HEK293 (cell line): ENCODE data around the gene EMD.

Source experiments
- CTCF ChIA-PET: fragments of 350-600 bp; formaldehyde crosslinking; extraction: SDS; loops from one replicate; lab custom pipeline; 2021; ENCODE audit warnings: antibody characterized with exemption; lab: Yijun Ruan, JAX
- POLR2A ChIA-PET: fragments of 300-600 bp; formaldehyde crosslinking; extraction: SDS; loops from one replicate; lab custom pipeline; 2020; ENCODE audit warnings: antibody characterized with exemption, inconsistent platforms; lab: Yijun Ruan, JAX
- H3K27ac ChIP-seq: fragments of 200-500 bp; sonication (Bioruptor generic); 2 replicates; pipeline ENCODE4 v1.5.1; 2014; ENCODE audit warnings: low read depth, low read length, control low read depth, inconsistent platforms; ENCODE audit errors: extremely low read depth
- H3K36me3 ChIP-seq, 2 experiments: fragments of 200-500 bp in 1 of 2; sonication (Bioruptor generic) in 1 of 2; 1 replicate in 1 of 2; 2 replicates in 1 of 2; pipeline ENCODE4 v1.5.1; 2014 to 2017; ENCODE audit warnings: inconsistent platforms in 2 of 2, low read length in 2 of 2; ENCODE audit not compliant: control insufficient read depth in 2 of 2, insufficient read depth in 1 of 2
- H3K4me1 ChIP-seq: fragments of 200-500 bp; sonication (Bioruptor generic); 2 replicates; pipeline ENCODE4 v1.5.1; 2014; ENCODE audit warnings: mild to moderate bottlenecking, low read length, inconsistent platforms; ENCODE audit not compliant: control insufficient read depth, insufficient read depth
- H3K4me3 ChIP-seq: 2 replicates; pipeline ENCODE4 v1.5.1; 2011; ENCODE audit warnings: low read depth, mild to moderate bottlenecking, control low read depth, low read length, moderate library complexity
- H3K9me3 ChIP-seq: fragments of 200-500 bp; sonication (Bioruptor generic); 2 replicates; pipeline ENCODE4 v1.5.1; 2014; ENCODE audit warnings: low read depth, low read length, inconsistent platforms; ENCODE audit not compliant: control insufficient read depth, insufficient read depth
- GLIS2 ChIP-seq: fragments of 450-650 bp; formaldehyde crosslinking; IDR thresholded peaks from 2 replicates; pipeline ENCODE4 v1.5.1; 2016; ENCODE audit warnings: missing biosample characterization, missing genetic modification characterization
- KLF7 ChIP-seq: fragments of 450-650 bp; formaldehyde crosslinking; IDR thresholded peaks from 2 replicates; pipeline ENCODE4 v1.5.1; 2016; ENCODE audit warnings: missing biosample characterization, missing genetic modification characterization, borderline replicate concordance
- SP3 ChIP-seq: fragments of 450-650 bp; formaldehyde crosslinking; IDR thresholded peaks from 2 replicates; pipeline ENCODE4 v1.5.1; 2016; ENCODE audit warnings: missing biosample characterization, missing genetic modification characterization
- YY1 ChIP-seq: fragments of 450-650 bp; formaldehyde crosslinking; IDR thresholded peaks from 2 replicates; pipeline ENCODE4 v1.5.1; 2018; ENCODE audit warnings: missing biosample characterization, missing genetic modification characterization
- ZBTB8A ChIP-seq: fragments of 450-650 bp; formaldehyde crosslinking; IDR thresholded peaks from 2 replicates; pipeline ENCODE4 v1.5.1; 2016; ENCODE audit warnings: missing biosample characterization, missing genetic modification characterization
- ZNF175 ChIP-seq: fragments of 450-650 bp; formaldehyde crosslinking; IDR thresholded peaks from 2 replicates; pipeline ENCODE4 v1.5.1; 2016; ENCODE audit warnings: missing biosample characterization, missing genetic modification characterization
- ZNF658 ChIP-seq: fragments of 450-650 bp; formaldehyde crosslinking; IDR thresholded peaks from 2 replicates; pipeline ENCODE4; 2016; ENCODE audit warnings: missing biosample characterization, missing genetic modification characterization
- ZNF677 ChIP-seq: fragments of 450-650 bp; IDR thresholded peaks from 2 replicates; pipeline ENCODE4 v1.5.0; 2018; ENCODE audit warnings: missing biosample characterization, mild to moderate bottlenecking, missing genetic modification characterization, moderate library complexity
- TF ChIP-seq, protein P1 (sequence below): fragments of 450-650 bp; formaldehyde crosslinking; IDR thresholded peaks from 2 replicates; pipeline ENCODE4 v1.5.1; 2016; ENCODE audit warnings: missing biosample characterization, missing genetic modification characterization
- TF ChIP-seq, protein P2 (sequence below): fragments of 450-650 bp; formaldehyde crosslinking; IDR thresholded peaks from 2 replicates; pipeline ENCODE4 v1.5.1; 2016; ENCODE audit warnings: missing biosample characterization, missing genetic modification characterization
- TF ChIP-seq, protein P3 (sequence below): fragments of 450-650 bp; formaldehyde crosslinking; IDR thresholded peaks from 2 replicates; pipeline ENCODE4 v1.5.1; 2017; ENCODE audit warnings: missing biosample characterization, missing genetic modification characterization
- TF ChIP-seq, protein P4 (sequence below): fragments of 450-650 bp; formaldehyde crosslinking; IDR thresholded peaks from 2 replicates; pipeline ENCODE4 v1.5.1; 2016; ENCODE audit warnings: missing biosample characterization, missing genetic modification characterization
- TF ChIP-seq, protein P5 (sequence below): fragments of 450-650 bp; formaldehyde crosslinking; IDR thresholded peaks from 2 replicates; pipeline ENCODE4 v1.5.1; 2017; ENCODE audit warnings: missing biosample characterization, missing genetic modification characterization
- TF ChIP-seq, protein P6 (sequence below): fragments of 450-650 bp; formaldehyde crosslinking; IDR thresholded peaks from 2 replicates; pipeline ENCODE4 v1.5.1; 2016; ENCODE audit warnings: missing biosample characterization, missing genetic modification characterization
- TF ChIP-seq, protein P7 (sequence below): fragments of 450-650 bp; formaldehyde crosslinking; IDR thresholded peaks from 2 replicates; pipeline ENCODE4 v1.5.1; 2016; ENCODE audit warnings: missing biosample characterization, missing genetic modification characterization
- TF ChIP-seq, protein P8 (sequence below): fragments of 450-650 bp; formaldehyde crosslinking; IDR thresholded peaks from 2 replicates; pipeline ENCODE4 v1.5.1; 2016; ENCODE audit warnings: missing biosample characterization, missing genetic modification characterization

EMD gene

DNA sequence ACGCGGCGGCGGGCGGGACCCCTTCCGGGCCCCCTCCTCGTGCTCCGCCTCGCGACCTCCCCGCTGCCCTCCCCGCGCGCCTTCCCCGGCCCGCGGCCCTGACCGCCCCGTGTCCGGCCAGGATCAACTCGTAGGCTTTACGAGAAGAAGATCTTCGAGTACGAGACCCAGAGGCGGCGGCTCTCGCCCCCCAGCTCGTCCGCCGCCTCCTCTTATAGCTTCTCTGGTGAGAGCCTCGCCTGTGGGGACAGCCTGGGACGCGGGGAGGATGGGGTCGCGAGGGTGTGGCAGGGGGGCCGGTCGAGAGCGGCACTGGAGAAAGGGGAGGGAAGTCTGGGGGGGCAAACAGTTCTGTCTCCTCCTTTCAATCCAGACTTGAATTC, 465 bp downstream of the EMD start:
- CTCF ChIA-PET: no interaction called here

More for the DNA sequence above, 465 bp downstream of the EMD start:
- peak overlapping the region; percentile 73 for H3K4me3 ChIP-seq
- peaks cover 6% of the 10 kb centered on the region; the same call in 1 of the 2 replicates for H3K4me1 ChIP-seq
- peaks cover 0 to 22% of the 10 kb centered on the region in 2 experiments; a peak in 2 of 3 replicates for H3K36me3 ChIP-seq
- POLR2A ChIA-PET: interaction anchor here (0.8 to 2.7 kb wide), 5 partner anchors 10 to 148 kb away, joined by 5 to 48 read pairs (median 7); partner anchors contain the start of gene RPL10
- H3K9me3 ChIP-seq: no peaks in the 10 kb centered on the region
- TF ChIP-seq SP3 (tag by site-specific recombination) (peak; percentile 16; the same call in 1 of the 2 replicates), ZNF677 (tag by site-specific recombination) (0 out of 2 replicates have a peak, but pooled peaks have one; percentile 16), ZBTB8A (tag by site-specific recombination) (no peak), GLIS2 (tag by site-specific recombination) (peak; percentile 40; the same call in 1 of the 2 replicates), ZNF175 (tag by site-specific recombination) (no peak), KLF7 (tag by site-specific recombination) (no peak), ZNF658 (tag by site-specific recombination) (no peak), YY1 (tag by site-specific recombination) (no peak)
- TF ChIP-seq, protein P1, sequence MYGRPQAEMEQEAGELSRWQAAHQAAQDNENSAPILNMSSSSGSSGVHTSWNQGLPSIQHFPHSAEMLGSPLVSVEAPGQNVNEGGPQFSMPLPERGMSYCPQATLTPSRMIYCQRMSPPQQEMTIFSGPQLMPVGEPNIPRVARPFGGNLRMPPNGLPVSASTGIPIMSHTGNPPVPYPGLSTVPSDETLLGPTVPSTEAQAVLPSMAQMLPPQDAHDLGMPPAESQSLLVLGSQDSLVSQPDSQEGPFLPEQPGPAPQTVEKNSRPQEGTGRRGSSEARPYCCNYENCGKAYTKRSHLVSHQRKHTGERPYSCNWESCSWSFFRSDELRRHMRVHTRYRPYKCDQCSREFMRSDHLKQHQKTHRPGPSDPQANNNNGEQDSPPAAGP (tag by site-specific recombination): no peak
- TF ChIP-seq, protein P2, sequence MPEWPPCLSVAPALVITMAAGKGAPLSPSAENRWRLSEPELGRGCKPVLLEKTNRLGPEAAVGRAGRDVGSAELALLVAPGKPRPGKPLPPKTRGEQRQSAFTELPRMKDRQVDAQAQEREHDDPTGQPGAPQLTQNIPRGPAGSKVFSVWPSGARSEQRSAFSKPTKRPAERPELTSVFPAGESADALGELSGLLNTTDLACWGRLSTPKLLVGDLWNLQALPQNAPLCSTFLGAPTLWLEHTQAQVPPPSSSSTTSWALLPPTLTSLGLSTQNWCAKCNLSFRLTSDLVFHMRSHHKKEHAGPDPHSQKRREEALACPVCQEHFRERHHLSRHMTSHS (tag by site-specific recombination): no peak
- TF ChIP-seq, protein P3, sequence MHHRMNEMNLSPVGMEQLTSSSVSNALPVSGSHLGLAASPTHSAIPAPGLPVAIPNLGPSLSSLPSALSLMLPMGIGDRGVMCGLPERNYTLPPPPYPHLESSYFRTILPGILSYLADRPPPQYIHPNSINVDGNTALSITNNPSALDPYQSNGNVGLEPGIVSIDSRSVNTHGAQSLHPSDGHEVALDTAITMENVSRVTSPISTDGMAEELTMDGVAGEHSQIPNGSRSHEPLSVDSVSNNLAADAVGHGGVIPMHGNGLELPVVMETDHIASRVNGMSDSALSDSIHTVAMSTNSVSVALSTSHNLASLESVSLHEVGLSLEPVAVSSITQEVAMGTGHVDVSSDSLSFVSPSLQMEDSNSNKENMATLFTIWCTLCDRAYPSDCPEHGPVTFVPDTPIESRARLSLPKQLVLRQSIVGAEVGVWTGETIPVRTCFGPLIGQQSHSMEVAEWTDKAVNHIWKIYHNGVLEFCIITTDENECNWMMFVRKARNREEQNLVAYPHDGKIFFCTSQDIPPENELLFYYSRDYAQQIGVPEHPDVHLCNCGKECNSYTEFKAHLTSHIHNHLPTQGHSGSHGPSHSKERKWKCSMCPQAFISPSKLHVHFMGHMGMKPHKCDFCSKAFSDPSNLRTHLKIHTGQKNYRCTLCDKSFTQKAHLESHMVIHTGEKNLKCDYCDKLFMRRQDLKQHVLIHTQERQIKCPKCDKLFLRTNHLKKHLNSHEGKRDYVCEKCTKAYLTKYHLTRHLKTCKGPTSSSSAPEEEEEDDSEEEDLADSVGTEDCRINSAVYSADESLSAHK (tag by site-specific recombination): no peak
- TF ChIP-seq, protein P4, sequence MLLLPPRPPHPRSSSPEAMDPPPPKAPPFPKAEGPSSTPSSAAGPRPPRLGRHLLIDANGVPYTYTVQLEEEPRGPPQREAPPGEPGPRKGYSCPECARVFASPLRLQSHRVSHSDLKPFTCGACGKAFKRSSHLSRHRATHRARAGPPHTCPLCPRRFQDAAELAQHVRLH: no peak
- TF ChIP-seq, protein P5, sequence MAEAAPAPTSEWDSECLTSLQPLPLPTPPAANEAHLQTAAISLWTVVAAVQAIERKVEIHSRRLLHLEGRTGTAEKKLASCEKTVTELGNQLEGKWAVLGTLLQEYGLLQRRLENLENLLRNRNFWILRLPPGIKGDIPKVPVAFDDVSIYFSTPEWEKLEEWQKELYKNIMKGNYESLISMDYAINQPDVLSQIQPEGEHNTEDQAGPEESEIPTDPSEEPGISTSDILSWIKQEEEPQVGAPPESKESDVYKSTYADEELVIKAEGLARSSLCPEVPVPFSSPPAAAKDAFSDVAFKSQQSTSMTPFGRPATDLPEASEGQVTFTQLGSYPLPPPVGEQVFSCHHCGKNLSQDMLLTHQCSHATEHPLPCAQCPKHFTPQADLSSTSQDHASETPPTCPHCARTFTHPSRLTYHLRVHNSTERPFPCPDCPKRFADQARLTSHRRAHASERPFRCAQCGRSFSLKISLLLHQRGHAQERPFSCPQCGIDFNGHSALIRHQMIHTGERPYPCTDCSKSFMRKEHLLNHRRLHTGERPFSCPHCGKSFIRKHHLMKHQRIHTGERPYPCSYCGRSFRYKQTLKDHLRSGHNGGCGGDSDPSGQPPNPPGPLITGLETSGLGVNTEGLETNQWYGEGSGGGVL (tag by site-specific recombination): peak; percentile 21; the same call in 1 of the 2 replicates
- TF ChIP-seq, protein P6, sequence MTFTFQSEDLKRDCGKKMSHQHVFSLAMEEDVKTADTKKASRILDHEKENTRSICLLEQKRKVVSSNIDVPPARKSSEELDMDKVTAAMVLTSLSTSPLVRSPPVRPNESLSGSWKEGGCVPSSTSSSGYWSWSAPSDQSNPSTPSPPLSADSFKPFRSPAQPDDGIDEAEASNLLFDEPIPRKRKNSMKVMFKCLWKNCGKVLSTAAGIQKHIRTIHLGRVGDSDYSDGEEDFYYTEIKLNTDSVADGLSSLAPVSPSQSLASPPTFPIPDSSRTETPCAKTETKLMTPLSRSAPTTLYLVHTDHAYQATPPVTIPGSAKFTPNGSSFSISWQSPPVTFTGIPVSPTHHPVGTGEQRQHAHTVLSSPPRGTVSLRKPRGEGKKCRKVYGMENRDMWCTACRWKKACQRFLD (tag by site-specific recombination): no peak
- TF ChIP-seq, protein P7, sequence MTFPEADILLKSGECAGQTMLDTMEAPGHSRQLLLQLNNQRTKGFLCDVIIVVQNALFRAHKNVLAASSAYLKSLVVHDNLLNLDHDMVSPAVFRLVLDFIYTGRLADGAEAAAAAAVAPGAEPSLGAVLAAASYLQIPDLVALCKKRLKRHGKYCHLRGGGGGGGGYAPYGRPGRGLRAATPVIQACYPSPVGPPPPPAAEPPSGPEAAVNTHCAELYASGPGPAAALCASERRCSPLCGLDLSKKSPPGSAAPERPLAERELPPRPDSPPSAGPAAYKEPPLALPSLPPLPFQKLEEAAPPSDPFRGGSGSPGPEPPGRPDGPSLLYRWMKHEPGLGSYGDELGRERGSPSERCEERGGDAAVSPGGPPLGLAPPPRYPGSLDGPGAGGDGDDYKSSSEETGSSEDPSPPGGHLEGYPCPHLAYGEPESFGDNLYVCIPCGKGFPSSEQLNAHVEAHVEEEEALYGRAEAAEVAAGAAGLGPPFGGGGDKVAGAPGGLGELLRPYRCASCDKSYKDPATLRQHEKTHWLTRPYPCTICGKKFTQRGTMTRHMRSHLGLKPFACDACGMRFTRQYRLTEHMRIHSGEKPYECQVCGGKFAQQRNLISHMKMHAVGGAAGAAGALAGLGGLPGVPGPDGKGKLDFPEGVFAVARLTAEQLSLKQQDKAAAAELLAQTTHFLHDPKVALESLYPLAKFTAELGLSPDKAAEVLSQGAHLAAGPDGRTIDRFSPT (tag by site-specific recombination): no peak
- TF ChIP-seq, protein P8, sequence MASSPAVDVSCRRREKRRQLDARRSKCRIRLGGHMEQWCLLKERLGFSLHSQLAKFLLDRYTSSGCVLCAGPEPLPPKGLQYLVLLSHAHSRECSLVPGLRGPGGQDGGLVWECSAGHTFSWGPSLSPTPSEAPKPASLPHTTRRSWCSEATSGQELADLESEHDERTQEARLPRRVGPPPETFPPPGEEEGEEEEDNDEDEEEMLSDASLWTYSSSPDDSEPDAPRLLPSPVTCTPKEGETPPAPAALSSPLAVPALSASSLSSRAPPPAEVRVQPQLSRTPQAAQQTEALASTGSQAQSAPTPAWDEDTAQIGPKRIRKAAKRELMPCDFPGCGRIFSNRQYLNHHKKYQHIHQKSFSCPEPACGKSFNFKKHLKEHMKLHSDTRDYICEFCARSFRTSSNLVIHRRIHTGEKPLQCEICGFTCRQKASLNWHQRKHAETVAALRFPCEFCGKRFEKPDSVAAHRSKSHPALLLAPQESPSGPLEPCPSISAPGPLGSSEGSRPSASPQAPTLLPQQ (tag by site-specific recombination): no peak
- TF ChIP-seq, all 188 proteins: peak for 4
- peak overlapping the region; percentile 91 for H3K27ac ChIP-seq
